HEK293 (cell line): ENCODE data around the gene KHDRBS2.

Experiments used
- CTCF ChIA-PET: fragments of 350-600 bp; formaldehyde crosslinking; extraction: SDS; loops from one replicate; lab custom pipeline; 2021; ENCODE audit warnings: antibody characterized with exemption; lab: Yijun Ruan, JAX
- POLR2A ChIA-PET: fragments of 300-600 bp; formaldehyde crosslinking; extraction: SDS; loops from one replicate; lab custom pipeline; 2020; ENCODE audit warnings: antibody characterized with exemption, inconsistent platforms; lab: Yijun Ruan, JAX
- H3K27ac ChIP-seq: fragments of 200-500 bp; sonication (Bioruptor generic); 2 replicates; pipeline ENCODE4 v1.5.1; 2014; ENCODE audit warnings: low read depth, low read length, control low read depth, inconsistent platforms; ENCODE audit errors: extremely low read depth
- H3K36me3 ChIP-seq, 2 experiments: fragments of 200-500 bp in 1 of 2; sonication (Bioruptor generic) in 1 of 2; 1 replicate in 1 of 2; 2 replicates in 1 of 2; pipeline ENCODE4 v1.5.1; 2014 to 2017; ENCODE audit warnings: inconsistent platforms in 2 of 2, low read length in 2 of 2; ENCODE audit not compliant: control insufficient read depth in 2 of 2, insufficient read depth in 1 of 2
- H3K4me1 ChIP-seq: fragments of 200-500 bp; sonication (Bioruptor generic); 2 replicates; pipeline ENCODE4 v1.5.1; 2014; ENCODE audit warnings: mild to moderate bottlenecking, low read length, inconsistent platforms; ENCODE audit not compliant: control insufficient read depth, insufficient read depth
- H3K4me3 ChIP-seq: 2 replicates; pipeline ENCODE4 v1.5.1; 2011; ENCODE audit warnings: low read depth, mild to moderate bottlenecking, control low read depth, low read length, moderate library complexity
- H3K9me3 ChIP-seq: fragments of 200-500 bp; sonication (Bioruptor generic); 2 replicates; pipeline ENCODE4 v1.5.1; 2014; ENCODE audit warnings: low read depth, low read length, inconsistent platforms; ENCODE audit not compliant: control insufficient read depth, insufficient read depth
- ELK4 ChIP-seq: IDR thresholded peaks from 2 replicates; pipeline ENCODE4 v1.6.1; 2011; ENCODE audit warnings: mild to moderate bottlenecking, low read depth, low read length, borderline replicate concordance
- GLI4 ChIP-seq: fragments of 450-650 bp; formaldehyde crosslinking; IDR thresholded peaks from 2 replicates; pipeline ENCODE4 v1.5.1; 2016; ENCODE audit warnings: missing biosample characterization, missing genetic modification characterization
- MZF1 ChIP-seq: fragments of 450-650 bp; formaldehyde crosslinking; IDR thresholded peaks from 2 replicates; pipeline ENCODE4 v1.5.1; 2017; ENCODE audit warnings: missing biosample characterization, missing genetic modification characterization, borderline replicate concordance
- PATZ1 ChIP-seq: fragments of 450-650 bp; formaldehyde crosslinking; IDR thresholded peaks from 2 replicates; pipeline ENCODE4 v1.5.1; 2016; ENCODE audit warnings: missing biosample characterization, missing genetic modification characterization
- SCRT2 ChIP-seq: fragments of 450-650 bp; formaldehyde crosslinking; IDR thresholded peaks from 2 replicates; pipeline ENCODE4 v1.5.1; 2016; ENCODE audit warnings: missing biosample characterization, missing genetic modification characterization
- ZBTB10 ChIP-seq: fragments of 450-650 bp; formaldehyde crosslinking; IDR thresholded peaks from 2 replicates; pipeline ENCODE4 v1.5.1; 2016; ENCODE audit warnings: missing biosample characterization, missing genetic modification characterization
- ZBTB11 ChIP-seq: fragments of 450-650 bp; formaldehyde crosslinking; conservative IDR thresholded peaks from 2 replicates; pipeline ENCODE4 v1.5.1; 2016; ENCODE audit warnings: low read depth, missing biosample characterization, missing genetic modification characterization
- ZBTB48 ChIP-seq: fragments of 450-650 bp; formaldehyde crosslinking; IDR thresholded peaks from 2 replicates; pipeline ENCODE4 v1.5.1; 2016; ENCODE audit warnings: missing biosample characterization, missing genetic modification characterization
- ZNF146 ChIP-seq: fragments of 450-650 bp; formaldehyde crosslinking; IDR thresholded peaks from 2 replicates; pipeline ENCODE4 v1.5.1; 2016; ENCODE audit warnings: missing biosample characterization, missing genetic modification characterization
- ZNF18 ChIP-seq: fragments of 450-650 bp; formaldehyde crosslinking; IDR thresholded peaks from 2 replicates; pipeline ENCODE4 v1.5.1; 2016; ENCODE audit warnings: missing biosample characterization, missing genetic modification characterization
- ZNF2 ChIP-seq: fragments of 450-650 bp; formaldehyde crosslinking; IDR thresholded peaks from 2 replicates; pipeline ENCODE4 v1.5.1; 2016; ENCODE audit warnings: missing biosample characterization, missing genetic modification characterization
- ZNF274 ChIP-seq, 2 experiments: fragments of 200-500 bp in 1 of 2; fragments of 450-650 bp in 1 of 2; sonication (Bioruptor generic) in 1 of 2; formaldehyde crosslinking in 1 of 2; IDR thresholded peaks; 2 replicates each; pipeline versions ENCODE4 v1.5.1 to v1.6.1; 2014 to 2016; ENCODE audit warnings: borderline replicate concordance in 1 of 2, inconsistent platforms in 1 of 2, low read length in 1 of 2, missing biosample characterization in 1 of 2, missing genetic modification characterization in 1 of 2
- ZNF280D ChIP-seq: fragments of 450-650 bp; formaldehyde crosslinking; IDR thresholded peaks from 2 replicates; pipeline ENCODE4 v1.5.1; 2016; ENCODE audit warnings: missing biosample characterization, missing genetic modification characterization
- ZNF350 ChIP-seq: fragments of 450-650 bp; formaldehyde crosslinking; IDR thresholded peaks from 2 replicates; pipeline ENCODE4 v1.5.0; 2017; ENCODE audit warnings: missing biosample characterization, mild to moderate bottlenecking, missing genetic modification characterization
- ZNF514 ChIP-seq: fragments of 450-650 bp; formaldehyde crosslinking; IDR thresholded peaks from 2 replicates; pipeline ENCODE4 v1.5.1; 2016; ENCODE audit warnings: missing biosample characterization, missing genetic modification characterization
- ZNF677 ChIP-seq: fragments of 450-650 bp; IDR thresholded peaks from 2 replicates; pipeline ENCODE4 v1.5.0; 2018; ENCODE audit warnings: missing biosample characterization, mild to moderate bottlenecking, missing genetic modification characterization, moderate library complexity
- ZNF692 ChIP-seq: fragments of 450-650 bp; formaldehyde crosslinking; IDR thresholded peaks from 2 replicates; pipeline ENCODE4 v1.5.1; 2016; ENCODE audit warnings: missing biosample characterization, missing genetic modification characterization
- ZNF701 ChIP-seq: fragments of 450-650 bp; formaldehyde crosslinking; IDR thresholded peaks from 2 replicates; pipeline ENCODE4 v1.5.1; 2016; ENCODE audit warnings: missing biosample characterization, missing genetic modification characterization

KHDRBS2 gene

GRCh38 chr6:62236784-62237183 lies 49.2 kb downstream of the KHDRBS2 start (continued):
- TF ChIP-seq ELK4, result no peak
- no peak for TF ChIP-seq ZBTB48 (tag by site-specific recombination)
- no peak for TF ChIP-seq SCRT2 (tag by site-specific recombination)
- no peak for TF ChIP-seq GLI4 (tag by site-specific recombination)
- no peak for TF ChIP-seq ZNF350 (tag by site-specific recombination)
- no peak for TF ChIP-seq ZNF514 (tag by site-specific recombination)
- TF ChIP-seq ZNF2 (tag by site-specific recombination), result no peak
- TF ChIP-seq ZNF280D (tag by site-specific recombination), result no peak
- TF ChIP-seq ZBTB10 (tag by site-specific recombination), result no peak
- TF ChIP-seq ZNF692 (tag by site-specific recombination), result no peak
- TF ChIP-seq ZNF701, result no peak
- no peak for TF ChIP-seq ZNF677

- Histone ChIP-seq H3K36me3 (no peaks in the 10 kb centered on the region), H3K4me1 (no peaks in the 10 kb centered on the region), H3K4me3 (no peak overlapping the region), H3K9me3 (no peaks in the 10 kb centered on the region), H3K27ac (no peak overlapping the region)
- POLR2A ChIA-PET, result no interaction called here
- CTCF ChIA-PET, result interaction anchor here (1.4 kb wide), 1 partner anchor 9 kb away, joined by 4 read pairs; no protein-coding TSS in a partner anchor
- no peak for TF ChIP-seq PATZ1 (tag by site-specific recombination)
- no peak for TF ChIP-seq ZNF18 (tag by site-specific recombination)
- no peak for TF ChIP-seq MZF1
- TF ChIP-seq ZNF146 (tag by site-specific recombination), result no peak
- TF ChIP-seq ZBTB11, result no peak
- no peak for TF ChIP-seq ZNF274 (IDR thresholded peaks at IDR 0.05; ENCODE audit: low read length)
- no peak for TF ChIP-seq ZNF274 (tag by site-specific recombination; IDR thresholded peaks at IDR 0.05; ENCODE audit: borderline replicate concordance)
These were observed 56.8 kb downstream of the KHDRBS2 start for GRCh38 chr6:62229231-62229630.
